Naive thymus-derived CD4-positive, alpha-beta T cell (primary cell): ENCODE data around the gene SASH3. TPM values are rescaled to one million over a fixed set of nuclear protein-coding genes. Genes with fewer than 3 reads are reported as not detected.

Experiments
- ATAC-seq: fragments of 150-1000 bp; cut with Tn5 transposase; 2 replicates; pipeline ENCODE4 v1.10.0; 2021; ENCODE audit warnings: mild to moderate bottlenecking, moderate library complexity
- CTCF ChIA-PET: fragments of 350-600 bp; sonication (Branson Sonifier 250); formaldehyde crosslinking; loops from one replicate; lab custom pipeline; 2021; ENCODE audit warnings: antibody characterized with exemption; lab: Charles Lee
- POLR2A ChIA-PET: fragments of 350-600 bp; sonication (Branson Sonifier 250); formaldehyde crosslinking; loops from one replicate; lab custom pipeline; 2021; ENCODE audit warnings: antibody characterized with exemption, inconsistent platforms; lab: Charles Lee
- DNase-seq, 9 donors: peaks; one replicate each; pipeline versions ENCODE4 v3.0.0 to v3.0.0-alpha.2; 2020 to 2022; ENCODE audit warnings: mixed read lengths in 1 of 9
- H3K27ac ChIP-seq: one replicate; pipeline ENCODE4 v1.7.0; 2013; ENCODE audit warnings: mild to moderate bottlenecking, low read depth, low read length, moderate library complexity
- H3K27me3 ChIP-seq, 2 donors: one replicate each; pipeline ENCODE4 v1.7.0; 2013; ENCODE audit warnings: low read length in 2 of 2, mild to moderate bottlenecking in 2 of 2, moderate library complexity in 2 of 2; ENCODE audit not compliant: control insufficient read depth in 2 of 2, insufficient read depth in 2 of 2
- H3K36me3 ChIP-seq, 3 experiments: 1 replicate in 2 of 3; 2 replicates in 1 of 3; pipeline ENCODE4 v1.7.0; 2013; ENCODE audit warnings: low read length in 3 of 3, mild to moderate bottlenecking in 3 of 3, moderate library complexity in 1 of 3; ENCODE audit not compliant: insufficient read depth in 3 of 3, control insufficient read depth in 2 of 3
- H3K4me1 ChIP-seq, 2 donors: one replicate each; pipeline ENCODE4 v1.7.0; 2013; ENCODE audit warnings: low read length in 2 of 2, mild to moderate bottlenecking in 2 of 2, moderate library complexity in 1 of 2; ENCODE audit not compliant: control insufficient read depth in 2 of 2, insufficient read depth in 2 of 2
- H3K4me3 ChIP-seq: 2 replicates; pipeline ENCODE4 v1.7.0; 2013; ENCODE audit warnings: mild to moderate bottlenecking, low read length
- H3K9me3 ChIP-seq, 3 experiments: 1 replicate in 2 of 3; 2 replicates in 1 of 3; pipeline ENCODE4 v1.7.0; 2013; ENCODE audit warnings: low read length in 3 of 3; ENCODE audit not compliant: control insufficient read depth in 2 of 3
- H3K27ac Mint-ChIP-seq, 9 donors: one replicate each; pipeline ENCODE4 v1.8.0; 2020 to 2022; ENCODE audit warnings: mixed read lengths in 9 of 9, mild to moderate bottlenecking in 8 of 9, moderate library complexity in 5 of 9, inconsistent platforms in 2 of 9
- H3K27me3 Mint-ChIP-seq, 5 donors: one replicate each; pipeline ENCODE4 v1.8.0; 2021 to 2022; ENCODE audit warnings: mixed read lengths in 5 of 5, mild to moderate bottlenecking in 1 of 5
- H3K36me3 Mint-ChIP-seq, 5 donors: one replicate each; pipeline ENCODE4 v1.8.0; 2020 to 2022; ENCODE audit warnings: mixed read lengths in 5 of 5, mild to moderate bottlenecking in 3 of 5, inconsistent platforms in 1 of 5
- H3K4me1 Mint-ChIP-seq, 7 donors: one replicate each; pipeline ENCODE4 v1.8.0; 2020 to 2022; ENCODE audit warnings: mixed read lengths in 7 of 7, mild to moderate bottlenecking in 3 of 7, inconsistent platforms in 1 of 7
- H3K4me3 Mint-ChIP-seq, 10 donors: one replicate each; pipeline ENCODE4 v1.8.0; 2020 to 2022; ENCODE audit warnings: mild to moderate bottlenecking in 10 of 10, mixed read lengths in 10 of 10, moderate library complexity in 6 of 10, inconsistent platforms in 2 of 10
- H3K9me3 Mint-ChIP-seq, 11 donors: one replicate each; pipeline ENCODE4 v1.8.0; 2020 to 2022; ENCODE audit warnings: mixed read lengths in 11 of 11, mild to moderate bottlenecking in 4 of 11, inconsistent platforms in 1 of 11, moderate library complexity in 1 of 11
- intact Hi-C, 2 donors: fragments of 100-400 bp; cut with micrococcal nuclease; formaldehyde crosslinking; loops; one replicate each; pipeline ENCODE4 v1.15.1; 2023
- polyA plus RNA-seq, 2 donors: library from polyadenylated mRNA; unstranded; fragments of 300-500 nt; fragmentation: Illumina TruSeq; gene quantifications; one replicate each; pipeline ENCODE4 v1.2.3, GENCODE V29; 2021
- total RNA-seq, 6 experiments: library from RNA in 5 of 6; stranded (reverse) in 5 of 6; gene quantifications; 1 replicate in 5 of 6; 2 replicates in 1 of 6; pipeline ENCODE4 v1.2.3 and lab custom pipeline; 2021 to 2026

Gene SASH3
- total and polyA plus RNA-seq, 7 experiments from 2014 or later = 71.8 to 262 (median 156) TPM

GRCh38 chrX:129783291-129783713 is 3.6 kb downstream of the SASH3 start:
- Mint-ChIP-seq H3K27ac (peak overlapping the region; percentile 16 to 97 (median 91)), H3K4me1 (peaks cover 30 to 73% (median 57%) of the 10 kb centered on the region in 7 donors), H3K27me3 (no peaks in the 10 kb centered on the region), H3K9me3 (no peaks in the 10 kb centered on the region), H3K4me3 (peak overlapping the region; percentile 79 to 98 (median 92)), H3K36me3 (peaks cover 3 to 68% (median 11%) of the 10 kb centered on the region in 5 donors)
- Histone ChIP-seq H3K27ac (peak overlapping the region; percentile 89), H3K4me1 (peaks cover 37 to 49% of the 10 kb centered on the region in 2 donors), H3K27me3 (no peaks in the 10 kb centered on the region), H3K4me3 (peak overlapping the region; percentile 67), H3K36me3 (peaks cover 7 to 23% (median 8%) of the 10 kb centered on the region in 3 experiments), H3K9me3 (no peaks in the 10 kb centered on the region)
- ChIA-PET POLR2A (interaction anchor here (0.9 to 12.3 kb wide), 8 partner anchors 12 to 128 kb away, joined by 4 to 191 read pairs (median 8); partner anchors contain the start of gene APLN), CTCF (interaction anchor here (0.6 to 1.5 kb wide), 8 partner anchors 10 to 105 kb away, joined by 3 to 5 read pairs (median 4); no protein-coding TSS in a partner anchor)
- DNase-seq = no peak
- intact Hi-C loops = loop anchor here (5.0 kb wide), 5 partner anchors 36 to 304 kb away; partner anchors contain the start of genes UTP14A (in 1 of the 2) and ZDHHC9 (in 1 of the 2)
- no peak for ATAC-seq

- H3K4me3 Mint-ChIP-seq = peak overlapping the region; percentile 79 to 98 (median 92)
- no peaks in the 10 kb centered on the region for H3K9me3 ChIP-seq
- H3K36me3 ChIP-seq = peaks cover 7 to 28% (median 8%) of the 10 kb centered on the region in 3 experiments
- peak overlapping the region; percentile 16 to 97 (median 91) for H3K27ac Mint-ChIP-seq
- intact Hi-C loops = loop anchor here (2.0 to 5.0 kb wide), 6 partner anchors 37 to 303 kb away; partner anchors contain the start of genes UTP14A (in 1 of the 2) and ZDHHC9 (in 1 of the 2)
- peak overlapping the region; percentile 67 for H3K4me3 ChIP-seq
- no peaks in the 10 kb centered on the region for H3K27me3 ChIP-seq
- POLR2A ChIA-PET = interaction anchor here (0.6 to 12.3 kb wide), 8 partner anchors 11 to 129 kb away, joined by 3 to 191 read pairs (median 8); partner anchors contain the start of gene APLN
- peaks cover 23 to 67% (median 50%) of the 10 kb centered on the region in 7 donors for H3K4me1 Mint-ChIP-seq
- no peaks in the 10 kb centered on the region for H3K27me3 Mint-ChIP-seq
- peak overlapping the region; percentile 89 for H3K27ac ChIP-seq
- H3K9me3 Mint-ChIP-seq = no peaks in the 10 kb centered on the region
- peaks cover 30 to 38% of the 10 kb centered on the region in 2 donors for H3K4me1 ChIP-seq
- ATAC-seq (no peak), DNase-seq (no peak)
- CTCF ChIA-PET = interaction anchor here (0.6 kb wide), 1 partner anchor 150 kb away, joined by 3 read pairs; no protein-coding TSS in a partner anchor
- H3K36me3 Mint-ChIP-seq = peaks cover 3 to 63% (median 14%) of the 10 kb centered on the region in 5 donors
These were observed 4.6 kb downstream of the SASH3 start for GRCh38 chrX:129784371-129784770.

DNA sequence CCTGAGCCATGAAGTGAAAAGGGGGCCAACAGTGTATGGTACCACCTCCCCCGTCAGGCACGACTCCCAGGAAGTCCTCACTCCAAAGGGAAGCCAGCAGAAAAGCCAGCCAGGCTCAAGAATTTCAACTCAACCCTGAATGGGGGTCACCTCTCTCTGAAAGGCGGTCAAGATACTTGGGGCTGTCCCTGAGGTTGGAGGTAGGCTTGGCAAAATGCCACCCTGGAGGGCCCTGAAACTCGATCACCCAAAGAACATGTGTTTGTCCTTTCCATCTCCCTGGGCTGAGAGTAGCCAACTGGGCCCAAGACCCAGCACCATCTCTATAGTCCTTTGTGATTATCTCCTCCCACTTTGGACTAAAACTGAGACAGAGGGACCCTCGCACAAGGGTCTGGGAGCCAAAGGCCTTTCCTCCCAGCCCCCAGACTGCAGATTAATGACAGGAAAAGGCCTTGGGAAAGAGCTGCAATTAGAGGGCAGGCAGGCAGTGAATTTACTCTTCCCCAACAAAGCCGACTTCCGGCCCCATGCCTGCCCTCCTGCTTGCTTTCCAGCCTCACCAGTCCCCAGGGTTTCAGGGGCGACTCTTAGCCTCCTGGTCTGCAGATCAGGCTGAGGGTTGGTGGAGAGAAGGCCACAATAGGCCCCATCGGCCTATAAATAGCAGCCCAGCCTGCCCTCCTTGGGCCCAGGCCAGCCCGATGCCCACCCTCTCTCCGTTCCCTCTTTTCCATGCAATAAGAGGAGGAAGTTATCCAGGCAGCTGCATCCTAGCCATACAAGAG is 5.6 kb downstream of the SASH3 start:
- intact Hi-C loops = loop anchor here in 1 of 2 donors (2.0 kb wide), 1 partner anchor 37 kb away; no protein-coding TSS in a partner anchor
- POLR2A ChIA-PET = interaction anchor here (0.6 to 12.3 kb wide), 5 partner anchors 10 to 107 kb away, joined by 3 to 191 read pairs (median 12); no protein-coding TSS in a partner anchor
- DNase-seq (no peak), ATAC-seq (no peak)
- peaks cover 3 to 59% (median 14%) of the 10 kb centered on the region in 5 donors for H3K36me3 Mint-ChIP-seq
- H3K27me3 ChIP-seq = no peaks in the 10 kb centered on the region
- peaks cover 30 to 37% of the 10 kb centered on the region in 2 donors for H3K4me1 ChIP-seq
- peaks cover 7 to 36% (median 11%) of the 10 kb centered on the region in 3 experiments for H3K36me3 ChIP-seq
- CTCF ChIA-PET = no interaction called here
- peak overlapping the region; percentile 68 for H3K27ac ChIP-seq
- no peaks in the 10 kb centered on the region for H3K27me3 Mint-ChIP-seq
- H3K9me3 Mint-ChIP-seq = no peaks in the 10 kb centered on the region
- peaks cover 20 to 65% (median 51%) of the 10 kb centered on the region in 7 donors for H3K4me1 Mint-ChIP-seq
- H3K27ac Mint-ChIP-seq = peak overlapping the region; percentile 72 to 93 (median 89)
- H3K9me3 ChIP-seq = no peaks in the 10 kb centered on the region
- H3K4me3 Mint-ChIP-seq = peak overlapping the region; percentile 59 to 86 (median 80)
- peak overlapping the region; percentile 35 for H3K4me3 ChIP-seq

GRCh38 chrX:129786210-129786651 is 6.5 kb downstream of the SASH3 start:
- Mint-ChIP-seq H3K27ac (peak overlapping the region; percentile 47 to 93 (median 89)), H3K4me3 (peak overlapping the region; percentile 59 to 86 (median 81)), H3K36me3 (peaks cover 3 to 52% (median 14%) of the 10 kb centered on the region in 5 donors), H3K9me3 (no peaks in the 10 kb centered on the region), H3K4me1 (peaks cover 20 to 63% (median 51%) of the 10 kb centered on the region in 7 donors), H3K27me3 (no peaks in the 10 kb centered on the region)
- ATAC-seq (peak; percentile 51), DNase-seq (no peak)
- Histone ChIP-seq H3K4me1 (peaks cover 30 to 37% of the 10 kb centered on the region in 2 donors), H3K27me3 (no peaks in the 10 kb centered on the region), H3K4me3 (peak overlapping the region; percentile 35), H3K36me3 (peaks cover 14 to 45% (median 17%) of the 10 kb centered on the region in 3 experiments), H3K27ac (peak overlapping the region; percentile 68), H3K9me3 (no peaks in the 10 kb centered on the region)
- POLR2A ChIA-PET = interaction anchor here (12.3 kb wide), 1 partner anchor 16 kb away, joined by 191 read pairs; no protein-coding TSS in a partner anchor
- CTCF ChIA-PET = interaction anchor here (1.2 kb wide), 1 partner anchor 108 kb away, joined by 3 read pairs; no protein-coding TSS in a partner anchor
- intact Hi-C loops = no loop called here

- H3K36me3 ChIP-seq = peaks cover 13 to 55% (median 18%) of the 10 kb centered on the region in 3 experiments
- Mint-ChIP-seq H3K27me3 (no peaks in the 10 kb centered on the region), H3K4me3 (peak overlapping the region in 9 of 10 donors; percentile 38 to 79 (median 53)), H3K36me3 (peaks cover 3 to 41% (median 10%) of the 10 kb centered on the region in 5 donors), H3K4me1 (peaks cover 20 to 53% (median 45%) of the 10 kb centered on the region in 7 donors), H3K27ac (peak overlapping the region in 8 of 9 donors; percentile 57 to 92 (median 90)), H3K9me3 (no peaks in the 10 kb centered on the region)
- peak overlapping the region; percentile 45 for H3K27ac ChIP-seq
- peaks cover 27 to 31% of the 10 kb centered on the region in 2 donors for H3K4me1 ChIP-seq
- H3K4me3 ChIP-seq = no peak overlapping the region
- intact Hi-C loops = no loop called here
- no peaks in the 10 kb centered on the region for H3K9me3 ChIP-seq
- CTCF ChIA-PET = interaction anchor here (1.2 to 1.4 kb wide), 2 partner anchors 28 to 110 kb away, joined by 3 read pairs; no protein-coding TSS in a partner anchor
- H3K27me3 ChIP-seq = no peaks in the 10 kb centered on the region
- ATAC-seq = no peak
- POLR2A ChIA-PET = interaction anchor here (1.0 to 12.3 kb wide), 4 partner anchors 11 to 108 kb away, joined by 3 to 191 read pairs (median 16); no protein-coding TSS in a partner anchor
- no peak for DNase-seq
These were observed 7.7 kb downstream of the SASH3 start for GRCh38 chrX:129787336-129788055.
